ENCODE data around the gene HAPLN2. TPM values are rescaled to one million over a fixed set of nuclear protein-coding genes. Genes with fewer than 3 reads are reported as not detected.

HAPLN2 gene
- total and polyA plus RNA-seq, 7 experiments from 2014 or later: not detected

DNA sequence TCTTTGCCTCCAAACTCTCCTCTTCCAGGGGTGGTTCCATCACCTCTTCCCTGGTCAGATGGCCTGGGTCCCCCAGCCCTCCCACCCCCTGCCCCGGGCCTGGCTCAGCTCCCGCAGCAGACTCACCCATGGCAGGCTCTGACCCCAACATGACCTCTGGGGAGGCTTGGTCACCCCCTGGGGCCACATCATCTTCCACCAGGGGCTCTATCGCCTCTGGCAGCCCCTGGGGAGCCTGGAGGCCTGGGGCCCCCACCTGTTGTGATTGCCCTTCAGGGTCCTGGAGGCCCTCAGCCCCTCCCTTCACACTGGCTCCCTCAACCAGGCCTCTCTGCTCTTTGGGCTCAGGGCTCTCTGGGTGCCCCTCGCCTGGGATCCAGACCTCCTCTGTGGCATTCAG lies 51.6 kb downstream of the HAPLN2 start:
- H3K36me3 Mint-ChIP-seq: no peaks in the 10 kb centered on the region
- ChIA-PET CTCF (interaction anchor here (0.6 to 1.4 kb wide), 2 partner anchors 45 to 55 kb away, joined by 3 read pairs; no protein-coding TSS in a partner anchor), POLR2A (interaction anchor here (0.7 kb wide), 1 partner anchor 270 kb away, joined by 4 read pairs; no protein-coding TSS in a partner anchor)
- H3K4me3 Mint-ChIP-seq: no peak overlapping the region
- H3K9me3 ChIP-seq (ENCODE audit: control insufficient read depth in 2 of 3, low read length in 3 of 3): no peaks in the 10 kb centered on the region
- H3K4me3 ChIP-seq (ENCODE audit: low read length): no peak overlapping the region
- H3K27ac ChIP-seq (ENCODE audit: low read depth, low read length): no peak overlapping the region
- peaks cover 13 to 65% (median 18%) of the 10 kb centered on the region in 5 donors for H3K27me3 Mint-ChIP-seq
- intact Hi-C loops (cut with micrococcal nuclease): no loop called here
- ATAC-seq (no peak), DNase-seq (no peak)
- H3K27me3 ChIP-seq (ENCODE audit: control insufficient read depth in 2 of 2, insufficient read depth in 2 of 2, low read length in 2 of 2): no peaks in the 10 kb centered on the region
- no peaks in the 10 kb centered on the region for H3K4me1 ChIP-seq (ENCODE audit: control insufficient read depth in 2 of 2, insufficient read depth in 2 of 2, low read length in 2 of 2)
- no peaks in the 10 kb centered on the region for H3K9me3 Mint-ChIP-seq
- H3K4me1 Mint-ChIP-seq: peaks cover 0 to 6% (median 0%) of the 10 kb centered on the region in 7 donors
- H3K36me3 ChIP-seq (ENCODE audit: control insufficient read depth in 2 of 3, insufficient read depth in 3 of 3, low read length in 3 of 3): no peaks in the 10 kb centered on the region
- no peak overlapping the region for H3K27ac Mint-ChIP-seq

DNA sequence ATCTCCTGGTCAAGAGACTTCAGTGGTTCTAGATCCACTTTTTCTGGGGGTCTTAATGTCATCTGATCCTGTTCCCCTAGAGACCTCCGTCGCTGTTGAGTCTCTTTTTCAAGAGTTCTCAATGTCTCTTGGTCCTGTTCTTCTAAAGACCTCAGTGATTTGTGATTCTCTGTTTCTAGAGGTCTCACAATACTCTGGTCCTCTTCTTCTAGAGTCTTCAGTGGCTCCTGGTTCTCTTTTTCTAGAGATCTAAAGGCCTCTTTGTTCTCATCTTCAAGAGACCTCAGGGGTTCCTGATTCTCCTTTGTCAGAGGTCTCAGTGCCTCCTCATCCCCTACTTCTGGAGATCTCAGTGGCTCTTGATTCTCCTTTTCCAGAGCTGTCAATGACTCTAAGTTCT lies 52.6 kb downstream of the HAPLN2 start:
- Mint-ChIP-seq H3K27ac (no peak overlapping the region), H3K9me3 (no peaks in the 10 kb centered on the region), H3K4me1 (peaks cover 0 to 6% (median 0%) of the 10 kb centered on the region in 7 donors), H3K27me3 (peaks cover 14 to 63% (median 18%) of the 10 kb centered on the region in 5 donors), H3K36me3 (no peaks in the 10 kb centered on the region), H3K4me3 (no peak overlapping the region)
- no peak overlapping the region for H3K4me3 ChIP-seq (ENCODE audit: low read length)
- H3K9me3 ChIP-seq (ENCODE audit: control insufficient read depth in 2 of 3, low read length in 3 of 3): no peaks in the 10 kb centered on the region
- no peaks in the 10 kb centered on the region for H3K27me3 ChIP-seq (ENCODE audit: control insufficient read depth in 2 of 2, insufficient read depth in 2 of 2, low read length in 2 of 2)
- H3K27ac ChIP-seq (ENCODE audit: low read depth, low read length): no peak overlapping the region
- ATAC-seq (no peak), DNase-seq (no peak)
- CTCF ChIA-PET: interaction anchor here (1.5 kb wide), 1 partner anchor 11 kb away, joined by 6 read pairs; no protein-coding TSS in a partner anchor
- H3K4me1 ChIP-seq (ENCODE audit: control insufficient read depth in 2 of 2, insufficient read depth in 2 of 2, low read length in 2 of 2): no peaks in the 10 kb centered on the region
- POLR2A ChIA-PET: interaction anchor here (0.8 kb wide), 1 partner anchor 186 kb away, joined by 3 read pairs; no protein-coding TSS in a partner anchor
- no peaks in the 10 kb centered on the region for H3K36me3 ChIP-seq (ENCODE audit: control insufficient read depth in 2 of 3, insufficient read depth in 3 of 3, low read length in 3 of 3)
- intact Hi-C loops (cut with micrococcal nuclease): no loop called here

DNA sequence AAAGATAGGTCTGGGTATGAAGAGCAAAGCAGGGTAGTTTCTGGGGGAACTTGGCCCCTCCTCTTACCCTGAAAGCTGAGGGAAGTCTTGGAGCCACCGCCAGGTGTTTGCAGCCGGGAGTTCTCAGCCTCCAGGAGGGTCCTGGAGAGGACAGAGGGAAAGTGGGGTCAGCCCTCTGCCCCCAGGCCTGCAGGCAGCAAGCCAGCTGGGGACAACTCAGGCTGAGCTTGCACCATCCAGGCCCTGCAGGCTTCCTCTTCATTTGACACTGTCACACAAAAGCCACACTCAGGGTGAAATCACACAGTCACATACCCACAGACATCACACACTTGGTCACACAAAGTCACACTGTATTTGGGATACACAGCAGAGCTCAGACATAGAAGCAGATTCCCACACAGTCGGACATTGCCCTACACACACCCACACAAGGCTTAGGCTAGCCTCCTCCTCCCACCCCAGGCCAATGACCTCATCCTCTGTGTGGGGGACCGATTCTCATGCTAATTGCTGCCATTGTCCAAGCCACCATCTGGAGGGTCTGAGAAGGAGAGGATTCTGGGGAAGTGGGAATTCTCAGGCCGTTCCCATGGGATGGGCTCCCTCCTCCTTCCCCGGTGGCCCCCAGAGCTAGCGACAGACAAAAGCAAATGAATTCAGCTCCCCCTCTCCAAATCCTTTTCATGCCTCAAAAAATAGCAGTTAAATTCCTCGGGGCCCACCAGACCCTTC lies 54.3 kb downstream of the HAPLN2 start:
- peaks cover 28 to 76% (median 34%) of the 10 kb centered on the region in 5 donors for H3K27me3 Mint-ChIP-seq
- peaks cover 12 to 16% (median 14%) of the 10 kb centered on the region in 7 donors for H3K4me1 Mint-ChIP-seq
- peaks cover 0 to 4% (median 0%) of the 10 kb centered on the region in 5 donors for H3K36me3 Mint-ChIP-seq
- no peaks in the 10 kb centered on the region for H3K9me3 ChIP-seq (ENCODE audit: control insufficient read depth in 2 of 3, low read length in 3 of 3)
- DNase-seq (no peak), ATAC-seq (no peak)
- no peak overlapping the region for H3K27ac Mint-ChIP-seq
- H3K27ac ChIP-seq (ENCODE audit: low read depth, low read length): no peak overlapping the region
- ChIA-PET CTCF (interaction anchor here (1.2 to 1.7 kb wide), 2 partner anchors 16 kb away, joined by 4 to 5 read pairs; no protein-coding TSS in a partner anchor), POLR2A (no interaction called here)
- H3K4me3 ChIP-seq (ENCODE audit: low read length): no peak overlapping the region
- H3K4me3 Mint-ChIP-seq: no peak overlapping the region
- peaks cover 3 to 6% of the 10 kb centered on the region in 2 donors for H3K4me1 ChIP-seq (ENCODE audit: control insufficient read depth in 2 of 2, insufficient read depth in 2 of 2, low read length in 2 of 2)
- H3K9me3 Mint-ChIP-seq: no peaks in the 10 kb centered on the region
- intact Hi-C loops (cut with micrococcal nuclease): no loop called here
- no peaks in the 10 kb centered on the region for H3K36me3 ChIP-seq (ENCODE audit: control insufficient read depth in 2 of 3, insufficient read depth in 3 of 3, low read length in 3 of 3)
- peaks cover 10 to 13% of the 10 kb centered on the region in 2 donors for H3K27me3 ChIP-seq (ENCODE audit: control insufficient read depth in 2 of 2, insufficient read depth in 2 of 2, low read length in 2 of 2)

Other genes starting within 250 kb of the HAPLN2 start
- 100 to 1,000 TPM in 2 of 5 experiments, 10 to 100 TPM in 3; 48.1 to 190 (median 67.7) TPM for gene MEF2D, start 118.6 kb upstream of the HAPLN2 start, total RNA-seq
- gene MEF2D, start 118.6 kb upstream of the HAPLN2 start, polyA plus RNA-seq: 10 to 100 TPM in 1 of 2 donors, 1 to 10 TPM in 1; 4.5 to 10.0 TPM
- gene IQGAP3, start 46.9 kb upstream of the HAPLN2 start, total RNA-seq: 10 to 100 TPM in 1 of 5 experiments, under 1 TPM in 1, not detected in 3; 0.24 to 14.4 TPM
- gene IQGAP3, start 46.9 kb upstream of the HAPLN2 start, polyA plus RNA-seq: not detected
- 10 to 100 TPM in 1 of 5 experiments, 1 to 10 TPM in 4; 2.8 to 10.2 (median 7.4) TPM for gene TTC24, start 39.7 kb upstream of the HAPLN2 start, total RNA-seq
- gene TTC24, start 39.7 kb upstream of the HAPLN2 start, polyA plus RNA-seq: 1 to 10 TPM in 1 of 2 donors, under 1 TPM in 1; 0.97 to 1.5 TPM
- 10 to 100 TPM; 25.6 to 58.8 (median 40.7) TPM for gene NAXE, start 27.6 kb upstream of the HAPLN2 start, total RNA-seq
- gene NAXE, start 27.6 kb upstream of the HAPLN2 start, polyA plus RNA-seq: 100 to 1,000 TPM in 1 of 2 donors, 10 to 100 TPM in 1; 98.0 to 113 TPM
- 10 to 100 TPM; 33.3 to 49.6 (median 39.1) TPM for gene GPATCH4, start 17.9 kb upstream of the HAPLN2 start, total RNA-seq
- 10 to 100 TPM; 46.5 to 59.1 TPM for gene GPATCH4, start 17.9 kb upstream of the HAPLN2 start, polyA plus RNA-seq
- not detected for gene BCAN, start 22.7 kb downstream of the HAPLN2 start, total RNA-seq
- gene BCAN, start 22.7 kb downstream of the HAPLN2 start, polyA plus RNA-seq: not detected
- gene NES, start 58.0 kb downstream of the HAPLN2 start, total RNA-seq: under 1 TPM in 1 of 5 experiments, not detected in 4; 0.05 TPM
- not detected for gene NES, start 58.0 kb downstream of the HAPLN2 start, polyA plus RNA-seq
- gene CRABP2, start 86.2 kb downstream of the HAPLN2 start, total RNA-seq: 1 to 10 TPM in 4 of 5 experiments, under 1 TPM in 1; 0.38 to 2.5 (median 1.4) TPM
- gene CRABP2, start 86.2 kb downstream of the HAPLN2 start, polyA plus RNA-seq: 1 to 10 TPM in 1 of 2 donors, under 1 TPM in 1; 0.40 to 1.1 TPM
- gene METTL25B, start 109.1 kb downstream of the HAPLN2 start, total RNA-seq: 10 to 100 TPM; 16.0 to 29.8 (median 29.1) TPM
- 1 to 10 TPM; 4.4 to 5.1 TPM for gene METTL25B, start 109.1 kb downstream of the HAPLN2 start, polyA plus RNA-seq
- gene ISG20L2, start 109.4 kb downstream of the HAPLN2 start, total RNA-seq: 10 to 100 TPM; 44.7 to 59.9 (median 53.9) TPM
- gene ISG20L2, start 109.4 kb downstream of the HAPLN2 start, polyA plus RNA-seq: 10 to 100 TPM; 15.3 to 20.6 TPM
- gene MRPL24, start 121.7 kb downstream of the HAPLN2 start, total RNA-seq: 10 to 100 TPM; 19.1 to 68.9 (median 47.2) TPM
- gene MRPL24, start 121.7 kb downstream of the HAPLN2 start, polyA plus RNA-seq: 10 to 100 TPM; 86.3 to 98.0 TPM
- gene HDGF, start 132.3 kb downstream of the HAPLN2 start, total RNA-seq: 100 to 1,000 TPM in 1 of 5 experiments, 10 to 100 TPM in 4; 64.1 to 224 (median 91.2) TPM
- gene HDGF, start 132.3 kb downstream of the HAPLN2 start, polyA plus RNA-seq: 10 to 100 TPM; 25.0 to 39.3 TPM
- 10 to 100 TPM; 53.2 to 88.9 (median 61.7) TPM for gene PRCC, start 148.1 kb downstream of the HAPLN2 start, total RNA-seq
- 10 to 100 TPM; 40.9 to 60.8 TPM for gene PRCC, start 148.1 kb downstream of the HAPLN2 start, polyA plus RNA-seq
- gene SH2D2A, start 197.4 kb downstream of the HAPLN2 start, total RNA-seq: 100 to 1,000 TPM in 1 of 5 experiments, 10 to 100 TPM in 4; 14.7 to 164 (median 54.3) TPM
- 10 to 100 TPM; 12.7 to 15.7 TPM for gene SH2D2A, start 197.4 kb downstream of the HAPLN2 start, polyA plus RNA-seq
- gene INSRR, start 239.7 kb downstream of the HAPLN2 start, total RNA-seq: under 1 TPM in 1 of 5 experiments, not detected in 4; 0.63 TPM
- gene INSRR, start 239.7 kb downstream of the HAPLN2 start, polyA plus RNA-seq: not detected
- gene NTRK1, start 241.4 kb downstream of the HAPLN2 start, total RNA-seq: 10 to 100 TPM in 1 of 5 experiments, 1 to 10 TPM in 2, not detected in 2; 3.2 to 17.3 (median 3.3) TPM
- gene NTRK1, start 241.4 kb downstream of the HAPLN2 start, polyA plus RNA-seq: under 1 TPM in 1 of 2 donors, not detected in 1; 0.09 TPM